ENCODE results near the gene GLB1L3.
"Not testable (repeated sequence)": the region's sequence is repeated elsewhere in the genome, so short reads cannot be mapped to it uniquely, and the experiment has no call there.

GLB1L3 gene

DNA sequence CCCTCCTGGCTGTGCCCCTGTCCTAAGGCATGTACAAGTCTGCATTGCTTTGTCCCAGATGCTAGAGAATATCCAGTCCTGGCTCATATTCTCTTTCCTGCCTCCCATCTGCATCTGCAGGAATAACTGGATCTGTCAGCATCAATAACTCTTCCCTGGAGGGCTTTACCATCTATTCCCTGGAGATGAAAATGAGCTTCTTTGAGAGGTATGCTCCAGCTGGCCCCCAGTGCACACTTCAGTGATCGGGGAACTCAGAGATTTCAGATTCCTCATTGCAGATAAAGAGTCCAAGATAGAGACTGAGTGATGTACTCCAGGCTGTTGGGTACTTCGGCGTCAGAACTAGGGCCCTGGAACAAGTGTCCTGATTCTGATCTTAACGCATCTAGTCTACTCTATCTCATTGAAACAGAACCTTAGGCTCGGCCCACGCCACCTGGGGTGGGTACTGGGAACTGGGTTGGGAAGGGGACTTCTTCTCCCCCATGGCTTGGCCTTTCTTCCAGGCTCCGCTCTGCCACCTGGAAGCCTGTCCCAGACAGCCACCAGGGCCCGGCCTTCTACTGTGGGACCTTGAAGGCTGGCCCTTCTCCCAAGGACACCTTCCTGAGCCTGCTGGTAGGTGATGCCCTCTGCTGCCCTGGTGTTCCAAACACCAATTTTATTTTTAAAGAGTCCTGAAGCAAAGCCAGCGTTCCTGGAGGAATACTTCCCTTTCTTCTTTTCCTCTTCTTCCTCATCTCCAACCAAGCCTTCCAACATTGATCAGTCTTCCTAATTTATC lies 37.8 kb downstream of the GLB1L3 start:
- DNase-seq (ENCODE audit: low spot score), result no peak

DNA sequence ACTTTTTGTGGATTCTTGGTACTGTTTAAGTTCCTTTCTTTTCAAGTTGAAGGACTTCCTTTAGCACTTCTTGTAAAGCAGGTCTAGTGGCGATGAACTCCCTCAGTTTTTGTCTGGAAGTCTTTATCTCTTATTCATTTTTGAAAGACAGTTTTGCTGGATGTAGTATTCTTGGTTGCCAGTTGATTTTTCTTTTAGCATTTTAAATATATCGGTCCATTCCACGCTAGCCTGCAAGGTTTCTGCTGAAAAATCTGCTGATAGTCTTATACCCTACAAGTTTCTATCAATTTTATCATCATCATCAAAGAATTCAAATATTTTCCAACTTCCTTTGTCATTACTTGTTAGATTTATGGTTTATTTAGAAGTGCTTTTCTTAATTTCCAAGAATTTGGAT lies 40.9 kb downstream of the GLB1L3 start:
- DNase-seq (ENCODE audit: low spot score), result no peak

DNA sequence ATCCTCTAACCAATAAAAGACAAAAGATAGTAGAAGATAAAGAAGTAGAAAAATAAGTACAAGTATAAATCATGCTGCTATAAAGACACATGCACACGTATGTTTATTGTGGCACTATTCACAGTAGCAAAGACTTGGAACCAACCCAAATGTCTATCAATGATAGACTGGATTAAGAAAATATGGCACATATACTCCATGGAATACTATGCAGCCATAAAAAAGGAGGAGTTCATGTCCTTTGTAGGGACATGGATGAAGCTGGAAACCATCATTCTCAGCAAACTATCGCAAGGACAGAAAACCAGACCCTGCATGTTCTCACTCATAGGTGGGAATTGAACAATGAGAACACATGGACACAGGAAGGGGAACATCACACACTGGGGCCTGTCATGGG lies 45.2 kb downstream of the GLB1L3 start:
- not testable (repeated sequence) for DNase-seq (ENCODE audit: low spot score)

DNA sequence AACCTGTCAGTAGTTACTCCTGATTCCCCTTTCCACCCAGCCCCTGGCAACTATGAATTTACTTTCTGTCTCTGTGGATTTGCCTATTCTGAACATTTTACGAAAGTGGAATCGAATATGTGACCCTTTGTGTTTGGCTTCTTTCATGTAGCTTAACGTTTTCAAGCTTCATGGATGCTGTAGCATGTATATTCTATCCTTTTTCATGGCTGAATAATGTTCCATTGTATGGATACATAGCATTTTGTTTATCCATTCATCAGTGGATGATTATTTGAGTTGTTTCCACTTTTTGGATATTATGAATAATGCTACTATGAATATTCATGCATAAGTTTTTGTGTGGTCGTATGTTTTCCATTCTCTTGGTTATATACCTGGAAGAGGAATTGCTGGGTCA lies 46.4 kb downstream of the GLB1L3 start:
- no peak for DNase-seq (ENCODE audit: low spot score)

DNA sequence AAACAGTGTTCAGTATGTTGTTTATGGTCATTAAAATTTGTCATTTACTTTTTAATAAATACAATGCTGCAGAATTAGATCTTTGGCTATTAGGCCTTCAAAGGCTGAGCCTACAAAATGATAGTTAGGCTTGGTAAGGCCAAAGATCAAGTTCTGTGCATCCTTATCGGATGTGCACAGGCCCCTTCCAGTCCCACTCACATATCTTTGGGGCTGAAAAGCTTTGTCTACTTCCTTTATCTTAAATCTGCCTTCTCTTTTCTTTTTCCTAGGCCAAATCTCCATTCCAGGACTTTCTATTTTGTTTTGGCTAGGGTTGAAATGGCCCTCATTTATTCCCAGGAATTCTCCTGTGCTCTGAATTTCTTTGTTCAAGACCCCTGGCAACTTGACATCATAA lies 52.3 kb downstream of the GLB1L3 start:
- DNase-seq (ENCODE audit: low spot score), result no peak

DNA sequence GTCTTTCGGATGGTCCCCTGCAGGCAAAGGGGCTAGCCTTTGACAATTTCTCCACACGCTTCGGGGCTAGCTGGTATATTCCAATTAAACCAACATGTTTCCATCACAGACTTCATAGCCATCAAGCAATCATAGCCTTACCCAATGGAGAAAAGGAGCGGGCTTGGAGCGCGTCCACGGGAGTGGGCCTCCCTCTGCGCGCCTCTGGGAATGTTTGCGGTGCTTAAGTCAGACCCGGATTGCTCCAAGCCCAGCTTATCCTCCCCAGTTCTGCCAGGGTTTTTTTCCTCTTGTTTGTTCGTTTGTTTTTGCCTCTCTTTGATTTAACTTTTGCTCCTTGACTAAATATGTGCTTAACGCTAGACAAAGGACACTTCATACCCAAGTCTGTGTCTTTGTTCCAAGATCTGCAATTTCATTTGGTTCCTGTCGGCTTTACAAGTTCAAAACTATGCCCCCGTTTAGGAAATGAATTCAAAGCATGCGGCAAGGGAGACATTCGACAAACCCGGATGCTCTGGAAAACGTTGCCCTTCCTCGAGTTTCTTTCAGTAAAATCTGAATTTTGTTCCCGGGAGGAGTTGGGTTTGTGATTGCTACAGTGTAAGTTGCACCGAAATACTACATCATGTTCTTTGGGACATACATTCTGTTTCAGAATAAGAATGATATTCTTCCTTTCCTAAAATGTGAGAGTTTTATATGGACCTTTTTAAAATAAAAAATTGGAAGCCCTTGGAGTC lies 54.6 kb downstream of the GLB1L3 start:
- DNase-seq (ENCODE audit: low spot score), result no peak

DNA sequence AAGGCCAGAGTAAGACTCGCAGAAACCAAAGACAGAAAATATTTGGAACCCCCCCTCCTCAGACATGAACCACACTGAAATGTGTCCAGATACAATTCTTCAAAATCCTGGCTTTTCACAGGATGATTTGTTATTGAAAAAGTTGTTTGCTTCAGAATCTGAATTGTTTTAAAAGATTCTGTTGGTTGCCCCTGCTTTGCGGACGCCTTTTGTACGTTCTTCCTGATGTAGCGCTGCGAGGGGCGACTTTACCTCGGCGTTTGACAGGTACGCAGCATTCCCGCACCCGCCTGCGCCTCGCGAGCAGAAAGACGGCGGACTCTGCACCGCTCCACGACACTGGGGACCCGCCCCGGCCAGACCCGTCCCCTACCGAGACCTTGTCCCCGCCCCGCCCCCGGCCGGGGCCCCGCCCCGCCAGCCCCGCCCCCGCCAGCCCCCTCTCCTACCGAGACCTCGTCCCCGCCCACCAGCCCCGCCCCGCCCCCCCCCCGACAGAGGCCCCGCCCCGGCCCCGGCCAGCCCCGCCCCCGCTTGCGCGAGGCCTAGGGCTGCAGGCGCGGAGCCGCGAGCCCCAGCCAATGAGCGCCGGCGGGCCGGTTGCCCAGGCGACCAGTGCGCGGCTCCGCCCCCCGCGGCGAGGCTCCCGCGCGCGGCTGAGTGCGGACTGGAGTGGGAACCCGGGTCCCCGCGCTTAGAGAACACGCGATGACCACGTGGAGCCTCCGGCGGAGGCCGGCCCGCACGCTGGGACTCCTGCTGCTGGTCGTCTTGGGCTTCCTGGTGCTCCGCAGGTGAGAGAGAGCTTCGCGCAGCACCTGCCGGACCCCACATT lies 55.4 kb downstream of the GLB1L3 start, which contains the start of gene GLB1L2:
GLB1L2 (plus strand) TSS at position 635 of the 835 bp plus-strand sequence; CDS start at position 709, 74 bp downstream.
- peak; percentile 91 for DNase-seq (ENCODE audit: low spot score)

DNA sequence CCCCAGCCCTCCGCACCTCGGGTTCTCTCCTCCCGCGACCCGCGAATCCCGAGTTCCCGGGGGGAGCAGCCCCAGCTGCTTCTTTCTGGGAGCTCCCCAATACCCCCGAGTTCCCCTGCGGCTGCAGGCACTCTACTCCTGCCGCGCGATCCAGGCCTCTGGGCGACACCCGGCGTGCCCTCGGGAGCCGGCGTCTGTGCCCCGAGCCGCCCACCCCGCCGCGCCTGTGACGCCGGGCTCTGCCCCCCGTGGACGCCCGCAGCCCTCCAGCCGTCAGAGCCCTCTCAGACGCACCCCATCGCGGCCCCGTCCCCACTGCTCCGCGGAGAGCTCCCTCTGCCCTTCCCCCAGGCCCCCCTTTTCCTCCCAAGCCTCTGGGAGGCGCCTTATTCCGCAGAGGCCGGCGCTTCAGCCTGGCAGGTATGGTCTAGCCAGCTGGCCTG lies 56.0 kb downstream of the GLB1L3 start:
- DNase-seq (ENCODE audit: low spot score), result no peak

DNA sequence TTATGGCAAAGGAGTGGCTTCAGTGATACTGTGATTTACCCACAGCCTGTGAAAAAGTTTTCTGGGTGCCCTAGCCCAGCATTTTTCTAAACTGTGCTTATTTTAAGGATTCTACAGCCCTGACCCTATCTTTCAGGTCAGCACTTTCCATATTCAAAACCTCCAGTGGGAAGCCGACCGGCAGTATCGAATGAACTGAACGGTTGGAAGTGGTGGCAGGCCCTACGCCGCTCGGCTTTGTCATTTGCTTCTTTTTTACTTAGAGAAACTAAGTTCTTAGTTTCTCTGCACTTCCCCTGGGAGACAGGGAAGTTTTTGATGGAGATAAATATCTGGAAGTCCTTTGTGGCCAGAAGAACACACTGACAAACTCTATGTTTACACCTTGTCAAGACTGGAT lies 56.6 kb downstream of the GLB1L3 start:
- no peak for DNase-seq (ENCODE audit: low spot score)

DNA sequence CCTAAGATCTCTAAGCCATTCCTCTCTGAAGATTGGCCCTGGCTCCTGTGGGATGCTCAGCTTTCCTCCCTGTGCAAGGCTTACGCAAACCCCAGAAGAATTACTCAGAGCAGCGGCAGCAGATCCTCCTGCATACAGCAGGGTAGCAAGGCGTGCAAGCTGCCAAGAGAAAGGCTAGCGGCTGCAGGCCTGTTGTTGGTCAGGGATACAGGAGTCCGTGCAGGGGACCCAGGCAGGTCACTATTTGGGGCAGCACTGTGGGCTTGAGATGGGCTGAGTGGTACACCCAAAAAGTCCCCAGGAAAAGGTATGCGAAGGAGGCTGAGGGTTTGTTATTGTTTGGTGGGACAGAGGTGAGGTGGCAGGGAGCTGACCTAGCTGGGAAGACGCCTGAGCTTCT lies 57.1 kb downstream of the GLB1L3 start:
- DNase-seq (ENCODE audit: low spot score), result no peak

DNA sequence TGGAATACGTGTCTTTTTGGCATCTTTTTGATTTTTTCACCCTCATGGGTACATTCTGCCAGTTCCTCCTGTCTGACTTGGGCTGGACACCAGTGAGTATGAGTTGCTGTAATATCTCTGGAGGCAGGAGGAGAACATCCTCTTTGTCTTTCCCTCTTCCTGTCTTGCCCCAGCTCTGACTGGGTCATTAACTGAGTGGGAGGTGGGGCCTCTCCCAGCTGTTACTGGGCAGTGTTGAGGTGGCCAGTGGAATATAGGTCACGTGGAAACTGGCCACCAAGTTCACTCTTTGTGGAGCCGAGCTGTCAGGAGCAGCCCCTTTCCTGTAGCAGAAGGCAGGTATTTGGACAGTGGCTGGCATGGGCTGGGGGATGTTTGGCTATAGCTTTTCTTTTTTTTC lies 57.8 kb downstream of the GLB1L3 start:
- DNase-seq (ENCODE audit: low spot score), result no peak

DNA sequence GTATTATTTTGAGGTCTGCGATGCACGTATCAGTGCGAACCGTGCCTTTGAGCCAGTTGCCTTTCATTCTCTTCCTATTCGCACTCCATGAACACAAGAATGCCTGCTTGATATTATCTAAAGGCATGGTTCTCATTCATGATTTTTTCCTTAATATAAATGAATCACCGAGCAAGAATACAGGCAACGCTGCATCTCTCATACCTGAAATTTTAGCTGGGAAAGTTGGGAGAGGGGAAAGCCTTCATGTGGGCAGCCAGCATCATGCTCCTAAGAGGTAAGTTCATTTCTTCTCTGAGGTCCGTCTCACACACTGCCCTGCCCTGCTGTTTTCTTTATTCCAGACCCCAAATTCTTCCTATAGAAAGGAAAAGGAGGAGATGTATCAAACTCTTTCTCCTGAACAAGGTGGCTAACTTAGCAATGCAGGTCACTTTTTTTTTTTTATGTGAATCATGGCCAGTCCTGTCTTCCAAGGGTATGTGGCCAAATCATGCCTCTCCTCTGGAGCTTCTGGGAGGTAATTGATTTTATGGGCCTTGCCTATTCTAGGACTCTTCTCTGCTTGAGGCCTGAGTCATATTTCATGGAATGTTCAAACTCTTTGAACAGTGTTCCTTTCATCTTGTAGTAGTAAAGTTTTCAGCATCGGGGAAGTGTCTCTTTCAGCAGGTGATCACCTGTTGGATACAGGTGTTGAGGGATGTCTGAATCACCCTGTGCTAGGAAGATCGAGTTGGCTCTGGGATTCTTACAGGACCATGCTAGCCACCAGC lies 58.8 kb downstream of the GLB1L3 start:
- no peak for DNase-seq (ENCODE audit: low spot score)

DNA sequence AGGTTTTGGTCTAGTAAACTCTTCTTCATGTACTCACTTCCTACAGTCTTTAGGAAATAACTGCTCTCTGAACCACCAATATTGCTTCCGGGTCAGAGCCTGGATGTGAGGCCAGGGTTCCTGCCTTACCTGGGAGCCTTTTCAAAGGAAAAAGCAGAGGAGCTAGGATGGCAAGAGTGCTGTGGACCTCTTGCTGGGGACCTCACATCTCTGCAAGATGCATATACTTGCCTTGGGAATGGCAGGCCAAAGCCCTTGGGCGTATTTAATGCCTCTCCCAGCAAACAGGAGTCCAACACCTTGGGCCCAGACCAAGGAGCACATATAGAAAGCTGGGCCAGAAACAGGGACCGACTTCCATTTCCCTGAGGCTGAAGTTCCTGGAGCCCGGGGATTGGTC lies 60.9 kb downstream of the GLB1L3 start:
- DNase-seq (ENCODE audit: low spot score), result no peak

DNA sequence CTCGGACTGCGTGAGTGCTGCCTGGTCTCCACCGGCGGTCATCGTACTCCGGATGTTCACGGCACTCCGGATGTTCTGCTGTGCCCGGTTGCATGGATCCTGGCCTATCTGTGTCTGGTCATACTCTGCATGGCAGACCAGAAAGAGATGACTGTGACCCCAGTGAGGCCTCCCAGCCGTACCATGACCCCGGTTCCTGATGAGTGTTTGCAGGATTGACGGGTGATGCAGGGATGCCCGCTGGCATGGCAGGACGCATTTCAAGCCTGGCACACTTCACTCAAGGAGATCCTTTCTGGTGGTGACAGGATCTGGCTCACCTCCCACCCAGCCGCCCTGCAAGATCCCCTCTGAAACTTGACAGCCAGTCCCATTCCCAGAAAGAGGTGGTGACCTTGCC lies 61.9 kb downstream of the GLB1L3 start:
- DNase-seq (ENCODE audit: low spot score), result no peak

DNA sequence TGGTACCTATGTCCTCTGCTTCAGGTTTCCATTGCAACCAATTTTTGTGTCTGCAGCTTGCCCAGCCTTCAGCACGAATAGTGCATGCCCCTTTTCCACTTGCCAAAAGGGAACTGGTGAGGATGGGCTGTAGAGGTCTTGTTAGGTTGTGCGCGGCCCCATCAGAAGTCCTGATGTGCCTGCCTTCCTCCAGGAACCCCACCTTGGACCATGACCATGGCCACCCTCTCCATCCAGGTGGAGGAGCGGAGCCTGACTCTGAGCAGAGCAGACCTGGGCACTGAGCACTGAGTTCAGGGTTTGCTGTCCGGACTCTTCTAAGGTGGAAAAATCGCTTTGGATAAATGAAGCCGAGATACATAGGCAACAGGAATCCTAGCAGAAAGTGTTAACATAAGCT lies 62.5 kb downstream of the GLB1L3 start:
- no peak for DNase-seq (ENCODE audit: low spot score)

DNA sequence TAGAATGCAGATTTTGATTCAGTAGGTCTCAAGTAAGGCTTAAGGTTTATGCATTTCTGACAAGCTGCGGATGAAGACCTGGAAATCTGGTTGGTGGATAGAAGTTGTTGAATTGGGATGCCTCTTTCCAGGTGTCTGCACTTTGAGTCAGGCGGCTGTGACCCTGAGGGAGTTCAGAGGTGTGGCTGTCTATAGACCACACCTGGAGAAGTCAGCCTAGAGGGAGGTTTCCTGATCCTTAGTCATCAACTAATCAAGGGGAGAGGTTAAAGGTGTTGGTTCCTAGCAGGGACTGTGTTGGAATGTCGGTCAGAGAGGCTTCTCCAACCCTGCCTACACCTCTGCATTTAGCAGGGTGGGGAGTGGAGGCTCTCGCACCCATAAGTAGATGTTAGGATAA lies 63.6 kb downstream of the GLB1L3 start:
- DNase-seq (ENCODE audit: low spot score), result peak; percentile 23

DNA sequence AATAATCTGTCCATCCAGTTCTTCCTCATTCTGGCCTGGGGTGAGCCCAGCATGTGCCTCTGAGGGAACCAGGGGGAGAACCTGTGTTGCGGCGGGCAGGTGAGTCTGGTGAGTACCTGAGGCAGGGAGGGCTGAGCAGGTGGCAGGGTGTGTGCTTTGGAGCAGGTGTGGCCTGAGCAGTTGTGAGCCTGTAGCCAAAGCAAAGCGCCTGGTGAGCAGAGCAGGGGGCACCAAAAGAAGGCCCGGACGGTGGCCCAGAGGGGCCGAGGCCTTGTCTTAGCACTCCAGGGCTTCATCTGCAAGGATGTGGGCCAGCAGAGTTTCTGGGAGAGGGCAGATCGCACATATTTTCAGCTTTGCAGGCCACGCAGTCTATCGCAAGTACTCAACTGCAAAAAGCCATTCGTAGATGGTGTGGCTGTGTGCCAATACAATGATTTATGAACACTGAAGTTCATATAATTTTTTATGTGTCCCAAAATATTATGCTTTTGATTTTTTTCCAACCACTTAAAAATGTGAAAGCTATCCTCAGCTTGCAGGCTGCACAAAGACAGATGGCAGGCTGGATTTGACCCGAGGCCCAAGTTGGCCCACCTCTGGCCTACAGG lies 64.3 kb downstream of the GLB1L3 start:
- peak; percentile 38 for DNase-seq (ENCODE audit: low spot score)

DNA sequence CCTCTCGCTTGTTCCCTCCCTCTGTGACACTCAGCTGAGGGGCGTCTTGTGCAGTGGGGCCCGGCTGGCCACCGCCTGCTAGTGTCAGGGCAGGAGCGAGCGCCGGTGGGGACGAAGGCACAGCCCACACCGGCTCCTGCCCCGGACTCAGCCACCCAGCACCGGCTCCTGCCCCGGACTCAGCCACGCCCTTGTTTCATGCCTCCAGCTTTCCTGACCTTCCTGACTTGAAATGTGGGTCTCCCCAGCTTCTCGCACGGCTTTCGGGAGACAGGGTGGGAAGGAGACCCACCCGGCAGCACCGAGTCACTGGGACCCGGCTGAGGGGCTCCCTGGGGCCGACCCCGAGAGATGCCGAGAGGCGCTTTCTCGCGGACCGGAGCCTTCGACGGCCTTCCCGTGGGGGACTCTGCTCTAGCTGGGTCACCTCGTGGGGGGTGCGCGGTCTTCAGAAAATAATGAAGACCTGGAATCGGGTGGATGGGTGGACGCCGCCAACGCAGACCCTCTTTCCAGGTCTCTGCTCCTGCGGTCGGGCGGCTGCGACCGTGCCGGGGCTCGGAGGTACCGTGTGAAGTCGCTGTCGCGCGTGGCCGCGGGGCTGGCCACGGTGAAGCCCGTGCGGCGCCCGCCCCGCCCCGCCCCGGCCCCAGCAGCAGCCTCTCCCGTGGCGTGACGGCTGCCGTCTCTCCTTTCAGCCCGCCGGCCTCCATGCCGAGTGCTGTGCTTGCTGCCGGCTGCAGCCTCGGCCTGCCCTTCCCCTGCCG lies 65.8 kb downstream of the GLB1L3 start:
- DNase-seq (ENCODE audit: low spot score), result peak; percentile 41

DNA sequence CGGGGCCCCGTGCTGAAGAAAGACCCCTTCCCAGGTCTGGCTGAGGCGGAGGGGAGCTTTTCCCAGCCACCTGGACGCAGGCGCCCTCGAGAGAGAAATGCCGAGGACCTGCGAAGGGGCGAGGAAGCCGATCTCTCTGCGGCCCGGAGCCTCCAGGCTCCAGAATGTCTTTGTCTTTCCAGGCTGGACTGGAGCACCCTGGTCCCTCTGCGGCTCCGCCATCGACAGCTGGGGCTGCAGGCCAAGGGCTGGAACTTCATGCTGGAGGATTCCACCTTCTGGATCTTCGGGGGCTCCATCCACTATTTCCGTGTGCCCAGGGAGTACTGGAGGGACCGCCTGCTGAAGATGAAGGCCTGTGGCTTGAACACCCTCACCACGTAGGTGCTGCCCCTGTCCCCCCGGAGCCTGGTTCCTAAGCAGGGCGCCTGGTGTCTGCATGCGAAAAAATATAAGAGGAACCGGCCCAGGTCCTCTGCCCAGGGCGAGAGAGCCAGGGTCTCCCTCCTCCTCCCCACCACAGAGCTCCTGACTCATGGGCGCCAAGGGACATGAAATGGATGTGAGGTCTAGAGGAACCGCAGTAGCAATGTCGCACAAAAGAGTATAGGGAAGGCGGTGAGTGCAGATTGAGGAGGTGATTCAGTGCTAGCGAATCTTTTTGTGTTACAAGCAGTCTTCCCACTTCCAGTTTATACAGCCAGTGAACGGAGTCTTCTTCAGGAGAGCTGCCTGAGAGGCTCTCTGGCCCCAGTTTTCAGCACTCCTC lies 66.6 kb downstream of the GLB1L3 start:
- peak; percentile 39 for DNase-seq (ENCODE audit: low spot score)

DNA sequence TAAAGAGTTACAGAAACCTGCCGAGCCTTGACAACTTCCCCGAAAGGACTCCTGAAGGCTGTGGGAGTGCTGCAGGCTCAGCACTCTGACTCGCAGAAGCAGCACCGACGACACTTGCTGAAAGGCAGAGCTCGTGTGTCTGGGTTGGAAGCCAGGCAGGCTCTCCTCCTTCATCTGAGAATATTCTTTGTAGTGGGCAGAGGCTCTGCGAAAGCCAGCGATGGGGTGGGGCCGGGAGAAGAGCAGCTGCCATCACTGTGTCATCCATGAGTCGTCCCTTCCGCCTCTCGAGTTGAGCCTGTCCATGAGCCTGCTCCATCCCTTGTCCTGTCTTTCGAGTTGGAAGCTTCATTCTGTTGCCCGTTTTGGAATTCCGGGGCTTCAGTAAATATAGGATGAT lies 67.5 kb downstream of the GLB1L3 start:
- DNase-seq (ENCODE audit: low spot score), result peak; percentile 44
